Left ventricle myocardium inferior (tissue), 1 donor: ENCODE measurements around the gene ABHD10. TPM values are rescaled to one million over a fixed set of nuclear protein-coding genes. Genes with fewer than 3 reads are reported as not detected.

Source experiments
- DNase-seq: peaks from one replicate; pipeline ENCODE4 v3.0.0-alpha.2; 2020
- H3K27ac ChIP-seq: fragments of 200-600 bp; replicated peaks from 2 replicates; pipeline ENCODE4 v1.8.0; 2021
- H3K27me3 ChIP-seq: fragments of 200-600 bp; 2 replicates; pipeline ENCODE4 v1.8.0; 2021; ENCODE audit warnings: low read depth
- H3K36me3 ChIP-seq: fragments of 200-600 bp; 2 replicates; pipeline ENCODE4 v1.8.0; 2021
- H3K4me1 ChIP-seq: fragments of 200-600 bp; 2 replicates; pipeline ENCODE4 v1.8.0; 2021
- H3K4me3 ChIP-seq: fragments of 200-600 bp; 2 replicates; pipeline ENCODE4 v1.8.0; 2021; ENCODE audit warnings: mild to moderate bottlenecking, moderate library complexity
- H3K9me3 ChIP-seq: fragments of 200-600 bp; replicated peaks from 2 replicates; pipeline ENCODE4 v1.8.0; 2021
- intact Hi-C: fragments of 100-400 bp; cut with micrococcal nuclease; formaldehyde crosslinking; loops from one replicate; pipeline ENCODE4 v1.11.0; 2022
- total RNA-seq: library from RNA; stranded (reverse); fragmentation: NEBNext Ultra II Directional; extraction: Animal tissue kit (Norgen Biotek cat#: 25700); gene quantifications from one replicate; pipeline ENCODE4 v1.2.1, GENCODE V29; 2021
- TF ChIP-seq, protein P1 (sequence below): fragments of 200-600 bp; IDR thresholded peaks from 2 replicates; pipeline ENCODE4 v1.8.0; 2021; ENCODE audit warnings: antibody characterized with exemption, mild to moderate bottlenecking, borderline replicate concordance
- donor health status: DM: no; HTN: yes; CAD: no; lungs with severe emphysema.

The ABHD10 gene
- total RNA-seq, 1 donor from 2014 or later, result 62.7 TPM

- no peak overlapping the region for H3K4me3 ChIP-seq
- intact Hi-C loops, result no loop called here
- H3K27me3 ChIP-seq, result no peaks in the 10 kb centered on the region
- peak; percentile 53 for DNase-seq
- H3K27ac ChIP-seq, result peak overlapping the region; percentile 71
- peaks cover 47% of the 10 kb centered on the region for H3K4me1 ChIP-seq
- TF ChIP-seq, protein P1, sequence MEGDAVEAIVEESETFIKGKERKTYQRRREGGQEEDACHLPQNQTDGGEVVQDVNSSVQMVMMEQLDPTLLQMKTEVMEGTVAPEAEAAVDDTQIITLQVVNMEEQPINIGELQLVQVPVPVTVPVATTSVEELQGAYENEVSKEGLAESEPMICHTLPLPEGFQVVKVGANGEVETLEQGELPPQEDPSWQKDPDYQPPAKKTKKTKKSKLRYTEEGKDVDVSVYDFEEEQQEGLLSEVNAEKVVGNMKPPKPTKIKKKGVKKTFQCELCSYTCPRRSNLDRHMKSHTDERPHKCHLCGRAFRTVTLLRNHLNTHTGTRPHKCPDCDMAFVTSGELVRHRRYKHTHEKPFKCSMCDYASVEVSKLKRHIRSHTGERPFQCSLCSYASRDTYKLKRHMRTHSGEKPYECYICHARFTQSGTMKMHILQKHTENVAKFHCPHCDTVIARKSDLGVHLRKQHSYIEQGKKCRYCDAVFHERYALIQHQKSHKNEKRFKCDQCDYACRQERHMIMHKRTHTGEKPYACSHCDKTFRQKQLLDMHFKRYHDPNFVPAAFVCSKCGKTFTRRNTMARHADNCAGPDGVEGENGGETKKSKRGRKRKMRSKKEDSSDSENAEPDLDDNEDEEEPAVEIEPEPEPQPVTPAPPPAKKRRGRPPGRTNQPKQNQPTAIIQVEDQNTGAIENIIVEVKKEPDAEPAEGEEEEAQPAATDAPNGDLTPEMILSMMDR, result no peak
- H3K9me3 ChIP-seq, result no peaks in the 10 kb centered on the region
- peaks cover 34% of the 10 kb centered on the region for H3K36me3 ChIP-seq
Observed at GRCh38 chr3:111971533-111972130, 7.2 kb upstream of the ABHD10 start.

- H3K36me3 ChIP-seq, result peaks cover 34% of the 10 kb centered on the region
- DNase-seq, result no peak
- no peaks in the 10 kb centered on the region for H3K9me3 ChIP-seq
- TF ChIP-seq, protein P1, result no peak
- H3K27ac ChIP-seq, result peak overlapping the region; percentile 71
- H3K4me1 ChIP-seq, result peaks cover 34% of the 10 kb centered on the region
- intact Hi-C loops, result no loop called here
- no peaks in the 10 kb centered on the region for H3K27me3 ChIP-seq
- no peak overlapping the region for H3K4me3 ChIP-seq
Observed at GRCh38 chr3:111972891-111973290, 5.9 kb upstream of the ABHD10 start.

GRCh38 chr3:111975131-111975530, 3.7 kb upstream of the ABHD10 start:
- TF ChIP-seq, protein P1, result no peak
- Histone ChIP-seq H3K4me1 (peaks cover 31% of the 10 kb centered on the region), H3K9me3 (no peaks in the 10 kb centered on the region), H3K27ac (no peak overlapping the region), H3K4me3 (no peak overlapping the region), H3K27me3 (no peaks in the 10 kb centered on the region), H3K36me3 (peaks cover 23% of the 10 kb centered on the region)
- no peak for DNase-seq
- intact Hi-C loops, result no loop called here

GRCh38 chr3:111976254-111976653, 2.6 kb upstream of the ABHD10 start:
- H3K4me3 ChIP-seq, result no peak overlapping the region
- no peaks in the 10 kb centered on the region for H3K9me3 ChIP-seq
- H3K4me1 ChIP-seq, result peaks cover 31% of the 10 kb centered on the region
- no peaks in the 10 kb centered on the region for H3K27me3 ChIP-seq
- intact Hi-C loops, result no loop called here
- H3K27ac ChIP-seq, result no peak overlapping the region
- no peak for DNase-seq
- peaks cover 21% of the 10 kb centered on the region for H3K36me3 ChIP-seq
- TF ChIP-seq, protein P1, result no peak

DNA sequence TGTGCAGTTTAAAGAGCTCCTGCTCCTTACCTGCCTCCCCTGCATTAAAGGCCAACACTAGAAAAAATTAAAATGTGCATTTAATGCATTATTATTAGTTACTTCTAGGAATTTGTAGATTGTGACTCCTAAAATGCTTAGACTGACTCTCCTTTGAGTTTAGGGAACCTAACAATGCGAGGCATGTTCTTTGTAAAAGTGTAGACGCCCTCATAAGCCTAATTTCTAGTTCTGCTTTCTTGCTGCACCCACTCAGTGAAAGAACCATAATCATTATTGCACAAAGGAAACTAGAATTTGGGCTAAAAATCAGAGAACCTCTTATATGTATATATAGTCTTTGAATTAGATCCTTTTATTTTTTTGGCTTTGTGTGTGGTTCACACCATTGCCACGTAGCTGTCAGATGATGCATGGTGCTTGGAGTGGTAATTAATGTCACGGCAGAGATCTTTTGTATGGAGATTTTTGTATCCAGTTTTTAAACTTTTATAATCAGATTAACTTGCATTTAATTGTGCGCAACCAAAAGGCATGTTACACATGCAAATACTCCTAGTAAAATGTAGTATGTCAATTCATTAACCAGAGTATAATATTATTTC, 710 bp downstream of the ABHD10 start:
- Histone ChIP-seq H3K4me1 (peaks cover 45% of the 10 kb centered on the region), H3K36me3 (peaks cover 8% of the 10 kb centered on the region), H3K27me3 (no peaks in the 10 kb centered on the region), H3K27ac (peak overlapping the region; percentile 94), H3K4me3 (peak overlapping the region; percentile 91), H3K9me3 (no peaks in the 10 kb centered on the region)
- TF ChIP-seq, protein P1, result no peak
- no peak for DNase-seq
- intact Hi-C loops, result no loop called here
